OCI-M1 (cell line): Measurements from ENCODE around the gene MGAT2.

Experiments
- DNase-seq: peaks from one replicate; lab custom pipeline; 2025; lab: John Stamatoyannopoulos, UW

MGAT2 gene

DNA sequence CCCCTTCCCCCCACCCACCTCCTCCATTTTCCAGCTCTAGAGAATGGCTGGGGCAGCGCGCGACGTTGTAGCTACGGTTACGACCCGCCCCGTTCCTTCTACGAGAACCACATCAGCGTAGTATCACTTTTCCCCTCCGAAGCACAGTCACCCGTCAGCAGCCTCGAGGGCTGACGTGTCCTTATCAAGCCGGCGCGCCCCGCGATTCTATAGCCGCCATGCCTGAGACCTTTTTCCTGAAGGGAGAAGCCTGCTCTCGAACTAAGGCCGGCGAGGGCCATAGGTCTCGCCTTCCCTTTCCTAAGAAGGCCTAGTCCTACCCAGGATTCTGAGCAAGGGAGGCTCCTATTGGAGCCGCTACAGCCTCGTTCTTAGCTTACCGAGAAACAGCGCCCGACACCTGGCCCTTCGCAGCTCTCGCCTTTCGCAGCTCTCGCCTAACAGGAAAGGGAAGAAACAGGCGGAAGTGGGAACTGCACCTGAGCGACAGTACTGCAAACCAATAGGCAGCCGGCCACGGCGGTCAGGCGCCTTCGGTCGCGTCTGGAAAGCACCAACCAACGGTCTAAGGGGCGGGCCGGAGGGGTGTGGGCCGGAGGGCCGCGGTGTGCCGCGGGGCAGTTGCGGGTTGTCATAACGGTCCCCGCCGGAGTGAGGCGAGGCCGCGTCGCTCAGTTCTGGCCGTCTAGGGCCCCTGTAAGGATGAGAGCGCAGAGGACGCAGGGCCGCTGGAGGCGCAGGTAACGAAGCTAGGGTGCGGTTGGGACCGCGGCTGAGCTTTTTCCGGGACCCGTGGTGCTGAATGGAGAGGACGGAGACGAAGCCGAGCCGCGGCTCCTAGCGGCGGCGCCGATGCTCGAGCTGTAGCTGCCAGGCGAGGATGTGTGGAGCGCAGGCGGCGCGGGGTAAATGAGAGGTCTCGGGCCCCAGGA, at the start of gene MGAT2, which contains the start of gene RPL36AL:
MGAT2 (plus strand) TSS at position 618 of the 932 bp plus-strand sequence. CDS start 470 bp downstream, outside the sequence.
RPL36AL (minus strand) TSS at position 445 of the 932 bp plus-strand sequence. CDS start 1,522 bp downstream, outside the sequence.
- DNase-seq = peak; percentile 96

- no peak for DNase-seq
Observed at GRCh38 chr14:49574038-49574437, 46.6 kb upstream of the MGAT2 start.

DNA sequence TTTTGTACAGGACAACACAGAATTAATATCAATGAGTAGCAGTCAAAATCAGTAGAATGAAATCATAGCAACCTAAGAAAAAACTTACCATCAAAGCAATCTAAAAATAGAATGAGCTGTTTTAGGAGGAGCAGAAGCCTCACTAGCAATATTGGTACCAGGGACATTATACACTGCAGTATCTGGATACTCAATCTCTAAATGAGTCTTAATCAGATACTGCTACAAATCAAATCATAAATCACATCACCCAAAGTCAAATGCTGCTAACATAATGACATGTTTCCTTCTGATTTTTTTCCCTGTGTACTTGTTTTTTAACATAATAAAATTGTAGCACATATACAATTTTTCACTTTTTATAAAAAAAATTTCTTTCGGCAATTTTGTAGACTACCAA, 42.5 kb upstream of the MGAT2 start:
- no peak for DNase-seq

DNA sequence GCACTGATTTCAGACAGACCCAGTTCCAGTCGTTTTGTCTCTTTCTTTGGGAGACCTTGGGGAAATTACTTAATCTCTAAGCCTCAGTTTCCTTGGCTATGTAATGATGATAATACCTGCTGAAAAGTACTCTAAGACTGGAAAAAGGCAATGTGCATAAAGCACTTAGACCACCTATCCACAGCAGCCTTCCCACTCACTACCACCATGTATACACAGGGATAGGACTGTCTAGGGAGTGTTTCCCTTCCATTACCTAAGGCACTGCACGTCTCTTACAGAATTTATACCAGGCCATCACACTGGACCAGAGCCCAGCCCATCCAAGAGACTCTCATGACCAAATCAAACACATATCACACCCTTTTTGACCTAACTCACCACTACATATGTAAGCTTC, 40.8 kb upstream of the MGAT2 start:
- DNase-seq = no peak

DNA sequence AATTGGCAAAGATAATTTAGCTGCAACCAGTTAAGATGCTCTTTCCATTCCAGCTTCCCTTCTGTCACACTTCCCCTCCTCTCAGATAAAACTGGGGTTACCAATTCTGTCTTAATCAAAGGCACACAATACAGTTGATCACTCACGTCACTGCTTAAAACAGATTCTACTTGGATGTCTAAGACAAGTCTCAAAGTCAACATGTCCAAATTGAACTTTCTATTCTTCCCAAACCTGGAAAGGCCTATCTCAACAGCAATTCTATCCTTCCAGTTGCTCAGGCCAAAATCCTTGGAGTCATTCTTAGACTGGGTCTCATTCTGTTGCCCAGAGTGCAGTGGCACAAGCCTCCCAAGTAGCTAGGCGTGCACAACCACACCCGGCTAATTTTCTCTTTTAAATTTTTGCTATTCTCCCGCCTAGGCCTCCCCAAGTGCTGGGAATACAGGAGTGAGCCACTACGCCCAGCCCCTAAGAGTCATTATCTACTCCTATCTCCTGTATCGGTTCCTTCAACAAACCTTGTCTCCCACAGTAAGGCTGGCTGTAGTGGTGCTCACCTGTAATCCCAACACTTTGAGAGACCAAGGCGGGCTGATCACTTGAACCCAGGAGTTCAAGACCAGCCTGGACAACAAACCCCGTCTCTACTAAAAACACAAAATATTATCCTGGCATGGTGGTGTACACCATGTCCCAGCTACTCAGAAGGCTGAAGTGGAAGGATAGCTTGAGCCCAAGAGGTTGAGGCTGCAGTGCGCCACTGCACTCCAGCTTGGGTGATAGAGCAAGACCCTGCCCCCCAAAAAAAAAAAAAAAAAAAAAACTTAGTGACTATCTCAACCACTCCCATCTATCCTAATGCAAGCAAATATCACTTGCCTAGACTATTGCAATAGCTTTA, 39.1 kb upstream of the MGAT2 start:
- no peak for DNase-seq

DNA sequence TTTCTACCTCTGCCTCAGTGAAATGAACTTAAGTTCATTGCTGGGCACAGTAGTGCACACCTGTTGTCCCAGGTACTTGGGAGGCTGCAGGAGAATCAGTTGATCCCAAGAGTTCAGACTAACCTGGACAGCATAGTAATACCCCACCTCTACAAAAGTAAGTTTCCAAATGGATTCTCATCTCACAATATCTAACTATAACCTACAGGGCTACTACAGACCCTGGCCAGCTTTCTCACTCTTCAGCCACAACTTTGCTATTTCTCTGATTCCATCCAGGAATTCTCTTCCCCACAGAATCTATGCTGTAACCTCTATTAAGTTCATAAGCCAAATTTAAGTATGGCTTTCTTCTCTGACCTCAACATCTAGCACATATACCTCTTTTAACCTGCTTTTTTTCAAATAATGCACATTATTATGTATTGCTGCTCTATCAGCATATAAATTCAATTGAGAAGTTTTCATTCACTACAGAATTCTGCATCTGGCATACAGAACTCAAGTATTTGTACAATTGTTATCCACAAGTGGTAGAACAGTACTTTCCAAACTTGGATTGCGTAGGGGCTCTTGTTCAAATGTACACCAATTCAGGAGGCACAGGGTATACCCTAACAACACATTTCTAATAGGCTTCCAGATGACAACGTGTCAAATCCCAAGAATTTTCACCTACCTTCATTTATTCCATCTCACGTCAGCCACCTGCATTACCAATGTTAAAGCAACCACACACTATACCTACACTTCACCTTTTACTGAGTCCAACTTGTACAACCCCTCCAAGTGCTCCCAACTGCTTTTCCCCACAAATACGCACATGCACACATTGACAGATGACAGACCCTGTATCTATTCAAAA, 38.3 kb upstream of the MGAT2 start:
- DNase-seq = no peak

DNA sequence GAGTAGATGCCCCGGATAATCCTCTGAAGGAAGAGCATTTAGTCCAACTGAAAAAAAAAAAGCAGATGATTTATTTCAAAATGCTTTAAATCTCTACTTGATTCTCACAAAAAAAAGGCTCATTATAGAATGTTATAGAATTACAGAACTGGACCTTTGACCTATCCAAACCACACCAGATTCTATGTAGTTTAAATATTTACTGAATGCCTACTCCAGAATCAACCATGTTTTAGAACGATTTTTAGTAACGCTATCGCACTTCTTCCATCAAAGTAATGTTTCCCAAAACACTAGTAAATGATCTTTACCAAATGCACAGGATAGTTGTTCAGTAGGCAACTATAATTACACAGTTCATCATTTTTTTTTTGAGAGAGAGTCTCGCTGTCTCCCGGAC, 37.0 kb upstream of the MGAT2 start:
- no peak for DNase-seq

DNA sequence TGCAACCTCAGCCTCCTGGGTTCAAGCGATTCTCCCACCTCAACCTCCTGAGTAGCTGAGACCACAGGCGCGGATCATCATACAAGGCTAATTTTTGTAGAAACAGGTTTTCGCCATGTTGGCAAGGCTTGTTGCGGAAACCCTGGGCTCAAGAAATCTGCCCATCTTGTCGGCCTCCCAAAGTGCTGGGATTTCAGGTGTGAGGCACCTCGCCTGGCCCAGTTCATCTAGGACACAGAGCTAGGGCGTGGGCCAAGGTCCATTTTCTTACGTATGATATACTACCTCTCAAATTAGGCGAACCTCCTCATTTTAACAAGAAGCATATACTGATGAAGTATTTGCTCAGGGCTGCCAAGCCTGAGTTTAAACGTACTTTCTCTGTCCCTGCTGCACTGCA, 36.5 kb upstream of the MGAT2 start:
- DNase-seq = no peak

GRCh38 chr14:49584981-49585640, 35.5 kb upstream of the MGAT2 start:
- peak; percentile 34 for DNase-seq

GRCh38 chr14:49585803-49586672, 34.6 kb upstream of the MGAT2 start, which contains the start of gene RPS29:
Gene RPS29, minus strand, starts transcription at chr14:49586380. Its CDS starts 34 bp downstream, at chr14:49586346.
- peak; percentile 97 for DNase-seq

- peak; percentile 87 for DNase-seq
Observed at GRCh38 chr14:49586673-49587460, 33.7 kb upstream of the MGAT2 start.

DNA sequence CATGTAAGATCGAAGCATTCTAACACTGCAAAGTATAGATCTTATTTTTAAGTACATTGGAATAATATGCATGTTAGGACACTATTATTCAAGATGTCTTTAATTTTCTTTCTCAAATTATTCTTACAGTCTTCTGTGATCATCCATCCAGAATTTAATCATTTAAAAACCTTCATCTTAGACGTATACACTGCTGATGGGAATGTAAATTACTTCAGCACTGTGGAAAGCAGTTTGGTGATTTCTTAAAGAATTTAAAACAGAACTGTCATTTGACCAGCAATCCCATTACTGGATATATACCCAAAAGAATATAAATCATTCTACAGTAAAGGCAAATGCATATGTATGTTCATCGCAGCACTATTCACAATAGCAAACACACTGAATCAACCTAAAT, 31.2 kb upstream of the MGAT2 start:
- no peak for DNase-seq

GRCh38 chr14:49593016-49593415, 27.6 kb upstream of the MGAT2 start:
- DNase-seq = no peak

DNA sequence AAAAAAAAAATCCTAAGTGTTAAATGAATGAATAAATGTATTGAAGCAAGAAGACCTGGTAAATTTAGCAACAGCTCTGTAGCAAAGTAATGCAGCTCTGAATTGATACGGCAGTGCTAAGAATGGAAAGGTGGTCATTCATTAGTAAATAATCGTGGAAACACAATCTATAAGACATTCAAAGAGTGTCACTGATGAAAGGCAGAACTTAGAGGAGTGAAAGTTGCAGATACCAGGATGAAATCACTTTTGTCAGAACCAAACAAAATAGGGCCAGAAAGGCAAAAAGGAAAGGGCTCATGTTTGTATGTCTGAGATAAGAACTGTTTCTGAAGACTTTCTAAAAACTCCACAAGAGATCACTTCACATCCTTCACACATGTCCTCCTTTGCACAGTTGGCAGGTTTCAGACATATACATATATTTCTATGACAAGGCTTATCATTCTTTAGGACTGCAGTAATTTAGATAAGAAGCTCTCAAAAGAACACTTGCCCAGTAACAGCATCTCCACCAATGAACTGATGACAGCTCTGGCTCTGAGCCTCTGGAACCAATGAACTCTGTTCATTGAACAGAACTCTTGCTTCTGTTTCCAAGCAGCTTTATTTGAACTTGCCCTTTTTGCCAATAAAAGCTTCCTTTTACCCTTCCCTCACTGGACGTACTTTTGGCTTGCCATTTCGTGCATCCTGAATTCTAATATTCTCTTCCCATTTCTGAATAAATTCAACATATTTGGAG, 26.1 kb upstream of the MGAT2 start:
- DNase-seq = peak; percentile 93

DNA sequence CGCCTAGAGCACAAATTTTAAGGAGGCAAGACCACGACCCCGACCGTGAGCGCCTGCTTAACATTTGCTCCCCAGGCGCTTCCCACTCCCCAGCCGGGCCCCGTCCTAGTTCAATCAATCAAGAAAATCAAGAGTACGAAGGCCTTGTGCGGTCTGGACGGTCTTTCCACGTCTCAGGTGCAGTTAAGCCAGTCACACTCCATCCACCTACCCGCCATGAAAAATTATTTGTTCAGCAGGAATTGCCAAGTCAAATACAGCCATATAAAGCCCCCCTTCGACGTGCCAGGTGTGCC, 22.5 kb upstream of the MGAT2 start:
- peak; percentile 61 for DNase-seq

- DNase-seq = peak; percentile 83
Observed at GRCh38 chr14:49598485-49599300, 21.9 kb upstream of the MGAT2 start, which contains the start of gene LRR1. Gene LRR1, plus strand, starts transcription at chr14:49598940. Its CDS starts 81 bp downstream, at chr14:49599021.

DNA sequence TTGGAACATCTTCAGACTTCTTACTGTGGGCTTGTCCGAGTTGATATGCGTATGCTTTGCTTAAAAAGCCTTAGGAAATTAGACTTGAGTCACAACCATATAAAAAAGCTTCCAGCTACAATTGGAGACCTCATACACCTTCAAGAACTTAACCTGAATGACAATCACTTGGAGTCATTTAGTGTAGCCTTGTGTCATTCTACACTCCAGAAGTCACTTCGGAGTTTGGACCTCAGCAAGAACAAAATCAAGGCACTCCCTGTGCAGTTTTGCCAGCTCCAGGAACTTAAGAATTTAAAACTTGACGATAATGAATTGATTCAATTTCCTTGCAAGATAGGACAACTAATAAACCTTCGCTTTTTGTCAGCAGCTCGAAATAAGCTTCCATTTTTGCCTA, 13.0 kb upstream of the MGAT2 start:
- DNase-seq = no peak

- DNase-seq = no peak
Observed at GRCh38 chr14:49612251-49612650, 8.3 kb upstream of the MGAT2 start.
